Natural killer cell (primary cell): Measurements from ENCODE around the gene WDR89. TPM values are rescaled to one million over a fixed set of nuclear protein-coding genes. Genes with fewer than 3 reads are reported as not detected.

Experiments used
- ATAC-seq, 3 donors: fragments of 150-1000 bp in 2 of 3; fragments of 200-7000 bp in 1 of 3; cut with Tn5 transposase; 1 replicate in 1 of 3; 2 replicates in 2 of 3; pipeline ENCODE4 v1.10.0; 2021; ENCODE audit warnings: mild to moderate bottlenecking in 2 of 3, moderate library complexity in 2 of 3
- DNase-seq, 2 donors: peaks; one replicate each; pipeline versions ENCODE4 v3.0.0 to v3.0.0-alpha.2; 2013 to 2021; ENCODE audit warnings: mixed read lengths in 1 of 2
- H3K27ac ChIP-seq: one replicate; pipeline ENCODE4 v1.5.1; 2013; ENCODE audit warnings: mild to moderate bottlenecking, low read length
- H3K27me3 ChIP-seq: one replicate; pipeline ENCODE4 v1.6.1; 2013; ENCODE audit warnings: low read length; ENCODE audit not compliant: control insufficient read depth, insufficient read depth
- H3K36me3 ChIP-seq: one replicate; pipeline ENCODE4 v1.6.1; 2013; ENCODE audit warnings: low read length; ENCODE audit not compliant: control insufficient read depth, insufficient read depth
- H3K4me1 ChIP-seq: one replicate; pipeline ENCODE4 v1.6.1; 2013; ENCODE audit warnings: low read length; ENCODE audit not compliant: control insufficient read depth, insufficient read depth
- H3K4me3 ChIP-seq: one replicate; pipeline ENCODE4 v1.5.1; 2013; ENCODE audit warnings: low read length
- H3K9me3 ChIP-seq: one replicate; pipeline ENCODE4 v1.6.1; 2013; ENCODE audit warnings: low read length; ENCODE audit not compliant: control insufficient read depth, insufficient read depth
- H3K27ac Mint-ChIP-seq, 2 donors: one replicate each; pipeline ENCODE4 v1.8.0; 2022; ENCODE audit warnings: mild to moderate bottlenecking in 2 of 2, mixed read lengths in 2 of 2, moderate library complexity in 1 of 2
- H3K27me3 Mint-ChIP-seq, 2 donors: one replicate each; pipeline ENCODE4 v1.8.0; 2022; ENCODE audit warnings: low read depth in 2 of 2, mixed read lengths in 2 of 2
- H3K36me3 Mint-ChIP-seq: one replicate; pipeline ENCODE4 v1.8.0; 2022; ENCODE audit warnings: mixed read lengths
- H3K4me1 Mint-ChIP-seq, 2 donors: one replicate each; pipeline ENCODE4 v1.8.0; 2022; ENCODE audit warnings: mixed read lengths in 2 of 2
- H3K4me3 Mint-ChIP-seq: one replicate; pipeline ENCODE4 v1.8.0; 2022; ENCODE audit warnings: mild to moderate bottlenecking, moderate library complexity, mixed read lengths
- H3K9me3 Mint-ChIP-seq, 2 donors: one replicate each; pipeline ENCODE4 v1.8.0; 2022; ENCODE audit warnings: mixed read lengths in 2 of 2
- CTCF ChIP-seq: fragments of 200-600 bp; IDR thresholded peaks from one replicate; pipeline ENCODE4 v1.8.0; 2022; ENCODE audit warnings: antibody characterized with exemption
- WGBS: methylation state at CpG from one replicate; pipeline ENCODE4 v1.1.7; 2013; ENCODE audit warnings: missing lambda C conversion rate; ENCODE audit not compliant: insufficient coverage; 5-methylcytosine and 5-hydroxymethylcytosine counted together
- intact Hi-C: fragments of 100-400 bp; cut with micrococcal nuclease; formaldehyde crosslinking; loops from one replicate; pipeline ENCODE4 v1.14.2; 2022
- total RNA-seq, 4 donors: library from RNA; stranded (reverse); fragments of 120-200 nt in 1 of 4; gene quantifications; one replicate each; pipeline versions ENCODE4 v1.2.3 to v1.2.4, GENCODE V29; 2013 to 2022

WDR89 gene
- total RNA-seq, 3 donors from 2014 or later (not counting 1 experiment from before 2014, with no cell fraction given): 9.6 to 13.4 (median 10.7) TPM

- H3K9me3 ChIP-seq: no peaks in the 10 kb centered on the region
- H3K4me1 ChIP-seq: no peaks in the 10 kb centered on the region
- peaks cover 30 to 37% of the 10 kb centered on the region in 2 donors for H3K4me1 Mint-ChIP-seq
- H3K27ac ChIP-seq: no peak overlapping the region
- WGBS: 97% methylated on average over 5 of the region's 5 CpGs
- no peaks in the 10 kb centered on the region for H3K36me3 Mint-ChIP-seq
- DNase-seq: no peak
- no peak overlapping the region for H3K4me3 Mint-ChIP-seq
- TF ChIP-seq CTCF: no peak
- peaks cover 7% of the 10 kb centered on the region for H3K36me3 ChIP-seq
- intact Hi-C loops: no loop called here
- no peaks in the 10 kb centered on the region for H3K27me3 Mint-ChIP-seq
- peak overlapping the region in 1 of 2 donors; percentile 76 for H3K27ac Mint-ChIP-seq
- H3K27me3 ChIP-seq: no peaks in the 10 kb centered on the region
- no peak overlapping the region for H3K4me3 ChIP-seq
- H3K9me3 Mint-ChIP-seq: no peaks in the 10 kb centered on the region
- ATAC-seq: no peak
Measured at GRCh38 chr14:63616015-63616414, 25.7 kb downstream of the WDR89 start.

- H3K27me3 Mint-ChIP-seq: no peaks in the 10 kb centered on the region
- no peaks in the 10 kb centered on the region for H3K9me3 Mint-ChIP-seq
- no peak for TF ChIP-seq CTCF
- ATAC-seq: no peak
- intact Hi-C loops: no loop called here
- Histone ChIP-seq H3K4me3 (no peak overlapping the region), H3K4me1 (no peaks in the 10 kb centered on the region), H3K36me3 (peaks cover 7% of the 10 kb centered on the region), H3K9me3 (no peaks in the 10 kb centered on the region), H3K27me3 (no peaks in the 10 kb centered on the region), H3K27ac (no peak overlapping the region)
- DNase-seq: no peak
- H3K4me3 Mint-ChIP-seq: no peak overlapping the region
- no peaks in the 10 kb centered on the region for H3K36me3 Mint-ChIP-seq
- peaks cover 30 to 37% of the 10 kb centered on the region in 2 donors for H3K4me1 Mint-ChIP-seq
- 70% methylated on average over 3 of the region's 4 CpGs for WGBS
- peak overlapping the region; percentile 3 to 51 for H3K27ac Mint-ChIP-seq
Measured at GRCh38 chr14:63614679-63615363, 26.9 kb downstream of the WDR89 start.

GRCh38 chr14:63611078-63611477 lies 30.6 kb downstream of the WDR89 start:
- Mint-ChIP-seq H3K27ac (no peak overlapping the region), H3K36me3 (no peaks in the 10 kb centered on the region), H3K27me3 (no peaks in the 10 kb centered on the region), H3K9me3 (no peaks in the 10 kb centered on the region), H3K4me3 (no peak overlapping the region), H3K4me1 (peaks cover 20 to 24% of the 10 kb centered on the region in 2 donors)
- Histone ChIP-seq H3K4me1 (no peaks in the 10 kb centered on the region), H3K9me3 (no peaks in the 10 kb centered on the region), H3K27me3 (no peaks in the 10 kb centered on the region), H3K27ac (no peak overlapping the region), H3K4me3 (no peak overlapping the region), H3K36me3 (peaks cover 6% of the 10 kb centered on the region)
- TF ChIP-seq CTCF: no peak
- DNase-seq (no peak), ATAC-seq (no peak)
- WGBS: 97% methylated on average over 7 of the region's 7 CpGs
- intact Hi-C loops: no loop called here

- H3K27me3 Mint-ChIP-seq: no peaks in the 10 kb centered on the region
- Histone ChIP-seq H3K36me3 (peaks cover 6% of the 10 kb centered on the region), H3K27ac (no peak overlapping the region), H3K9me3 (no peaks in the 10 kb centered on the region), H3K4me3 (no peak overlapping the region), H3K4me1 (no peaks in the 10 kb centered on the region), H3K27me3 (no peaks in the 10 kb centered on the region)
- H3K4me3 Mint-ChIP-seq: no peak overlapping the region
- ATAC-seq: no peak
- no peak for DNase-seq
- WGBS: 92% methylated on average over 9 of the region's 10 CpGs
- H3K9me3 Mint-ChIP-seq: no peaks in the 10 kb centered on the region
- intact Hi-C loops: no loop called here
- no peaks in the 10 kb centered on the region for H3K36me3 Mint-ChIP-seq
- peaks cover 5 to 11% of the 10 kb centered on the region in 2 donors for H3K4me1 Mint-ChIP-seq
- TF ChIP-seq CTCF: no peak
- H3K27ac Mint-ChIP-seq: no peak overlapping the region
Measured at GRCh38 chr14:63605041-63605532, 36.6 kb downstream of the WDR89 start.
